HG02852 (cell line): ENCODE data around the gene PCYT1A.

Experiments used
- ATAC-seq: cut with Tn5 transposase; IDR thresholded peaks from one replicate; pipeline ENCODE4 v1.9.1; 2021; ENCODE audit warnings: mild to moderate bottlenecking, moderate library complexity; ENCODE audit not compliant: unreplicated experiment

PCYT1A gene

GRCh38 chr3:196238612-196239560 lies 48.6 kb downstream of the PCYT1A start:
- ATAC-seq: no peak

GRCh38 chr3:196237203-196237602 lies 50.3 kb downstream of the PCYT1A start:
- ATAC-seq: no peak

- no peak for ATAC-seq
Observed at GRCh38 chr3:196236223-196236622, 51.3 kb downstream of the PCYT1A start.

GRCh38 chr3:196235452-196236122 lies 51.9 kb downstream of the PCYT1A start:
- ATAC-seq: no peak

- no peak for ATAC-seq
Observed at GRCh38 chr3:196232882-196233251, 54.7 kb downstream of the PCYT1A start.

- ATAC-seq: peak; percentile 74
Observed at GRCh38 chr3:196232154-196232881, 55.2 kb downstream of the PCYT1A start.

GRCh38 chr3:196227629-196228493 lies 59.7 kb downstream of the PCYT1A start:
- no peak for ATAC-seq

- ATAC-seq: no peak
Observed at GRCh38 chr3:196227121-196227561, 60.4 kb downstream of the PCYT1A start.

GRCh38 chr3:196225763-196226364 lies 61.7 kb downstream of the PCYT1A start:
- no peak for ATAC-seq

GRCh38 chr3:196225086-196225485 lies 62.4 kb downstream of the PCYT1A start:
- no peak for ATAC-seq

GRCh38 chr3:196222876-196223595 lies 64.5 kb downstream of the PCYT1A start:
- ATAC-seq: no peak

- no peak for ATAC-seq
Observed at GRCh38 chr3:196220991-196221390, 66.5 kb downstream of the PCYT1A start.

GRCh38 chr3:196220587-196220986 lies 66.9 kb downstream of the PCYT1A start:
- ATAC-seq: no peak

GRCh38 chr3:196219970-196220311 lies 67.6 kb downstream of the PCYT1A start:
- no peak for ATAC-seq

- peak; percentile 65 for ATAC-seq
Observed at GRCh38 chr3:196219194-196219969, 68.1 kb downstream of the PCYT1A start.

- ATAC-seq: no peak
Observed at GRCh38 chr3:196218155-196218712, 69.3 kb downstream of the PCYT1A start.

- ATAC-seq: no peak
Observed at GRCh38 chr3:196217307-196218154, 70.0 kb downstream of the PCYT1A start.
